ENCODE results near the gene MYO1D. TPM values are rescaled to one million over a fixed set of nuclear protein-coding genes. Genes with fewer than 3 reads are reported as not detected.

The MYO1D gene
- total RNA-seq, 1 donor from 2014 or later = 24.9 TPM

GRCh38 chr17:32855620-32856019 lies 21.3 kb downstream of the MYO1D start:
- TF ChIP-seq CTCF (conservative IDR thresholded peaks at IDR 0.05) = no peak

GRCh38 chr17:32854832-32855389 lies 22.0 kb downstream of the MYO1D start:
- Mint-ChIP-seq H3K27ac (no peak overlapping the region), H3K9me3 (no peaks in the 10 kb centered on the region), H3K4me3 (no peak overlapping the region), H3K27me3 (no peaks in the 10 kb centered on the region), H3K4me1 (ENCODE audit: unreplicated experiment) (no peaks in the 10 kb centered on the region), H3K36me3 (no peaks in the 10 kb centered on the region)
- peak; percentile 19 for TF ChIP-seq CTCF (conservative IDR thresholded peaks at IDR 0.05)
- DNase-seq (ENCODE audit: extremely low spot score, unreplicated experiment) = no peak

More at GRCh38 chr17:32855620-32856019, 21.3 kb downstream of the MYO1D start:
- Mint-ChIP-seq H3K9me3 (no peaks in the 10 kb centered on the region), H3K27me3 (no peaks in the 10 kb centered on the region), H3K27ac (no peak overlapping the region), H3K36me3 (no peaks in the 10 kb centered on the region), H3K4me3 (no peak overlapping the region), H3K4me1 (ENCODE audit: unreplicated experiment) (no peaks in the 10 kb centered on the region)
- DNase-seq (ENCODE audit: extremely low spot score, unreplicated experiment) = no peak

GRCh38 chr17:32854207-32854606 lies 22.7 kb downstream of the MYO1D start:
- no peak for DNase-seq (ENCODE audit: extremely low spot score, unreplicated experiment)
- no peak overlapping the region for H3K4me3 Mint-ChIP-seq

GRCh38 chr17:32852811-32853210 lies 24.1 kb downstream of the MYO1D start:
- no peak overlapping the region for H3K27ac Mint-ChIP-seq
- no peak for DNase-seq (ENCODE audit: extremely low spot score, unreplicated experiment)
- H3K27me3 Mint-ChIP-seq = no peaks in the 10 kb centered on the region
- H3K4me1 Mint-ChIP-seq (ENCODE audit: unreplicated experiment) = no peaks in the 10 kb centered on the region
- no peak for TF ChIP-seq CTCF (conservative IDR thresholded peaks at IDR 0.05)
- no peaks in the 10 kb centered on the region for H3K9me3 Mint-ChIP-seq
- no peaks in the 10 kb centered on the region for H3K36me3 Mint-ChIP-seq
- H3K4me3 Mint-ChIP-seq = no peak overlapping the region

More at GRCh38 chr17:32854207-32854606, 22.7 kb downstream of the MYO1D start:
- H3K27me3 Mint-ChIP-seq = no peaks in the 10 kb centered on the region
- H3K4me1 Mint-ChIP-seq (ENCODE audit: unreplicated experiment) = no peaks in the 10 kb centered on the region
- H3K36me3 Mint-ChIP-seq = no peaks in the 10 kb centered on the region
- no peaks in the 10 kb centered on the region for H3K9me3 Mint-ChIP-seq
- no peak overlapping the region for H3K27ac Mint-ChIP-seq
- TF ChIP-seq CTCF (conservative IDR thresholded peaks at IDR 0.05) = no peak

GRCh38 chr17:32849879-32850278 lies 27.0 kb downstream of the MYO1D start:
- Mint-ChIP-seq H3K27me3 (no peaks in the 10 kb centered on the region), H3K9me3 (no peaks in the 10 kb centered on the region), H3K4me1 (ENCODE audit: unreplicated experiment) (no peaks in the 10 kb centered on the region), H3K27ac (no peak overlapping the region), H3K4me3 (no peak overlapping the region), H3K36me3 (no peaks in the 10 kb centered on the region)
- TF ChIP-seq CTCF (conservative IDR thresholded peaks at IDR 0.05) = no peak
- DNase-seq (ENCODE audit: extremely low spot score, unreplicated experiment) = no peak

GRCh38 chr17:32847977-32848376 lies 28.9 kb downstream of the MYO1D start:
- Mint-ChIP-seq H3K27ac (no peak overlapping the region), H3K4me3 (no peak overlapping the region), H3K4me1 (ENCODE audit: unreplicated experiment) (no peaks in the 10 kb centered on the region), H3K9me3 (no peaks in the 10 kb centered on the region), H3K36me3 (no peaks in the 10 kb centered on the region), H3K27me3 (no peaks in the 10 kb centered on the region)
- TF ChIP-seq CTCF (conservative IDR thresholded peaks at IDR 0.05) = no peak
- no peak for DNase-seq (ENCODE audit: extremely low spot score, unreplicated experiment)
